OCI-LY1 (cell line): ENCODE results near the gene CLTB.

Experiments used
- EZH2 ChIP-seq: fragments of 200-600 bp; sonication (generic), shearing (Covaris generic); IDR thresholded peaks from 2 replicates; pipeline ENCODE4 v1.8.0; 2017; ENCODE audit warnings: borderline replicate concordance, mixed run types, mild to moderate bottlenecking, antibody characterized with exemption, low read length, moderate library complexity, mixed read lengths
- TF ChIP-seq, protein P1 (sequence below): fragments of 200-600 bp; sonication (generic), shearing (Covaris generic); IDR thresholded peaks from 2 replicates; pipeline ENCODE4 v1.5.1; 2017; ENCODE audit warnings: mild to moderate bottlenecking, antibody characterized with exemption, low read length, moderate library complexity, mixed read lengths

DNA sequence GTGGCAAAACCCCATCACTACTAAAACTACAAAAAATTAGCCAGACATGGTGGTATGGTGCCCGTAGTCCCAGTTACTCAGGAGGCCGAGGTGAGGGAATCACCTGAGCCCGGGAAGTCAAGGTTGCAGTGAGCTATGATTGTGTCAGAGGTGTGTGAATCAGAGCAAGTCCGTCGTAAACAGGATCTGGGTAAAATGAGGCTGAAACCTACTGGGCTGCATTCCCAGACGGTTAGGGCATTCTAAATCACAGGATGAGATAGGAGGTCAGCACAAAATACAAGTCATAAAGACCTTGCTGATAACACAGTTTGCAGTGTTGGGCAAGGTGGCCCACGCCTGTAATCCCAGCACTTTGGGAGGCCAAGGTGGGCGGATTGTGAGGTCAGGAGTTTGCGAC, 1.9 kb upstream of the CLTB start:
- TF ChIP-seq, protein P1, sequence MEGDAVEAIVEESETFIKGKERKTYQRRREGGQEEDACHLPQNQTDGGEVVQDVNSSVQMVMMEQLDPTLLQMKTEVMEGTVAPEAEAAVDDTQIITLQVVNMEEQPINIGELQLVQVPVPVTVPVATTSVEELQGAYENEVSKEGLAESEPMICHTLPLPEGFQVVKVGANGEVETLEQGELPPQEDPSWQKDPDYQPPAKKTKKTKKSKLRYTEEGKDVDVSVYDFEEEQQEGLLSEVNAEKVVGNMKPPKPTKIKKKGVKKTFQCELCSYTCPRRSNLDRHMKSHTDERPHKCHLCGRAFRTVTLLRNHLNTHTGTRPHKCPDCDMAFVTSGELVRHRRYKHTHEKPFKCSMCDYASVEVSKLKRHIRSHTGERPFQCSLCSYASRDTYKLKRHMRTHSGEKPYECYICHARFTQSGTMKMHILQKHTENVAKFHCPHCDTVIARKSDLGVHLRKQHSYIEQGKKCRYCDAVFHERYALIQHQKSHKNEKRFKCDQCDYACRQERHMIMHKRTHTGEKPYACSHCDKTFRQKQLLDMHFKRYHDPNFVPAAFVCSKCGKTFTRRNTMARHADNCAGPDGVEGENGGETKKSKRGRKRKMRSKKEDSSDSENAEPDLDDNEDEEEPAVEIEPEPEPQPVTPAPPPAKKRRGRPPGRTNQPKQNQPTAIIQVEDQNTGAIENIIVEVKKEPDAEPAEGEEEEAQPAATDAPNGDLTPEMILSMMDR: no peak
- no peak for TF ChIP-seq EZH2
